ENCODE data around the gene TRIOBP. TPM values are rescaled to one million over a fixed set of nuclear protein-coding genes. Genes with fewer than 3 reads are reported as not detected.

Gene TRIOBP
- total RNA-seq, 2 experiments from 2014 or later, result 31.1 to 31.6 TPM

DNA sequence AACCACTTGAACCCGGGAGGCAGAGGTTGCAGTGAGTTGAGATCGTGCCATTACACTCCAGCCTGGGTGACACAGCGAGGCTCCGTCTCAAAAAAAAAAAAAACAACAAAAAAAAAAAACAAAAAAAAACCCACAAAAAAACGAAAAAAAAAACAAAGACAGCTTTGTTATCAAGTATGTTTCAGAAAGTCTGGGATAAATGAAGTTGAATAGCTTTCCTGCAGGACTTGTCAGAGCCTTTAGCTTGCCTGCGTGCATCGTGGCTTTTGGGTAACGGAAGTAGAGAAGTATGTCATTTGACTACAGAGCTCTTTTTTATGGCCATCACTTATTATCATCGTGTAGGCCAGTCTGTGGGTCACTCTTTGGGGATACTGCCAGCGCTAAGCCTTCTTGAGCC, 14.6 kb downstream of the TRIOBP start:
- Histone ChIP-seq H4K20me1 (ENCODE audit: insufficient read depth, low read length) (no peaks in the 10 kb centered on the region), H3K9me3 (ENCODE audit: low read length) (no peaks in the 10 kb centered on the region), H3K36me3 (ENCODE audit: insufficient read depth, low read length) (no peaks in the 10 kb centered on the region), H3K4me2 (ENCODE audit: low read length) (no peak overlapping the region), H2AFZ (ENCODE audit: low read length) (no peak overlapping the region), H3K27ac (ENCODE audit: low read depth, low read length, poor library complexity, severe bottlenecking) (no peak overlapping the region), H3K4me3 (ENCODE audit: low read depth, low read length, poor library complexity, severe bottlenecking) (no peak overlapping the region), H3K79me2 (ENCODE audit: insufficient read depth, low read depth, low read length) (no peaks in the 10 kb centered on the region), H3K9me2 (ENCODE audit: insufficient read depth, low read length) (no peaks in the 10 kb centered on the region), H3K4me1 (ENCODE audit: insufficient read depth, low read length, poor library complexity, severe bottlenecking) (peaks cover 5% of the 10 kb centered on the region)
- ChIA-PET CTCF (ENCODE audit: unreplicated experiment) (no interaction called here), POLR2A (no interaction called here)
- TF ChIP-seq, protein P1, sequence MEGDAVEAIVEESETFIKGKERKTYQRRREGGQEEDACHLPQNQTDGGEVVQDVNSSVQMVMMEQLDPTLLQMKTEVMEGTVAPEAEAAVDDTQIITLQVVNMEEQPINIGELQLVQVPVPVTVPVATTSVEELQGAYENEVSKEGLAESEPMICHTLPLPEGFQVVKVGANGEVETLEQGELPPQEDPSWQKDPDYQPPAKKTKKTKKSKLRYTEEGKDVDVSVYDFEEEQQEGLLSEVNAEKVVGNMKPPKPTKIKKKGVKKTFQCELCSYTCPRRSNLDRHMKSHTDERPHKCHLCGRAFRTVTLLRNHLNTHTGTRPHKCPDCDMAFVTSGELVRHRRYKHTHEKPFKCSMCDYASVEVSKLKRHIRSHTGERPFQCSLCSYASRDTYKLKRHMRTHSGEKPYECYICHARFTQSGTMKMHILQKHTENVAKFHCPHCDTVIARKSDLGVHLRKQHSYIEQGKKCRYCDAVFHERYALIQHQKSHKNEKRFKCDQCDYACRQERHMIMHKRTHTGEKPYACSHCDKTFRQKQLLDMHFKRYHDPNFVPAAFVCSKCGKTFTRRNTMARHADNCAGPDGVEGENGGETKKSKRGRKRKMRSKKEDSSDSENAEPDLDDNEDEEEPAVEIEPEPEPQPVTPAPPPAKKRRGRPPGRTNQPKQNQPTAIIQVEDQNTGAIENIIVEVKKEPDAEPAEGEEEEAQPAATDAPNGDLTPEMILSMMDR (conservative IDR thresholded peaks at IDR 0.05; ENCODE audit: low read length), result no peak
- TF ChIP-seq EZH2phosphoT487 (IDR thresholded peaks at IDR 0.05; ENCODE audit: borderline replicate concordance, low read depth, low read length), result no peak
- DNase-seq (ENCODE audit: low spot score), result no peak
- intact Hi-C loops (cut with micrococcal nuclease; ENCODE audit: unreplicated experiment), result no loop called here
- no TSS peak for BruUV-seq (replicated peaks)

DNA sequence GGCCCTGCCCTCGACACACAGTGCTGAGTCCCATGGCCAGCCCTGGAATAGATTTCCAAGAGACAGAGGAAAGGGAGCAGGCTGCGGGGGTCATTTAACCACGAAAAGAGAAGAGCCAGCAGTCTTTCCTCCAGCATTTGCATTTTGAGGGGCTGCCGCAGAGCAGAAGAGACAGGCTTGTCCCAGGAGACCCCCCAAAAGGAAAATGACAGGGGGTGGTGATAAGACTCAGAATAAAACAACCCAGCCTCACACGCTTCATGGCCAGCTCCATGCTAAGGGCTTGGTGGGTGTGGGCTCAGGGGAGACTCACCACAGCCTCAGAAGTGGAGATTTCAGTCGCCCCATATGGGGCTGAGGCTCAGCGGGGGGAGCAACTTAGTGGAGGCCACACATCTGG, 16.9 kb downstream of the TRIOBP start:
- Histone ChIP-seq H3K4me3 (ENCODE audit: low read depth, low read length, poor library complexity, severe bottlenecking) (no peak overlapping the region), H3K27ac (ENCODE audit: low read depth, low read length, poor library complexity, severe bottlenecking) (no peak overlapping the region), H3K9me3 (ENCODE audit: low read length) (no peaks in the 10 kb centered on the region), H3K4me1 (ENCODE audit: insufficient read depth, low read length, poor library complexity, severe bottlenecking) (peaks cover 5% of the 10 kb centered on the region), H3K4me2 (ENCODE audit: low read length) (no peak overlapping the region), H3K79me2 (ENCODE audit: insufficient read depth, low read depth, low read length) (no peaks in the 10 kb centered on the region), H3K36me3 (ENCODE audit: insufficient read depth, low read length) (no peaks in the 10 kb centered on the region), H4K20me1 (ENCODE audit: insufficient read depth, low read length) (no peaks in the 10 kb centered on the region), H3K9me2 (ENCODE audit: insufficient read depth, low read length) (no peaks in the 10 kb centered on the region), H2AFZ (ENCODE audit: low read length) (no peak overlapping the region)
- CTCF ChIA-PET (ENCODE audit: unreplicated experiment), result no interaction called here
- POLR2A ChIA-PET, result no interaction called here
- no peak for TF ChIP-seq EZH2phosphoT487 (IDR thresholded peaks at IDR 0.05; ENCODE audit: borderline replicate concordance, low read depth, low read length)
- TF ChIP-seq, protein P1 (conservative IDR thresholded peaks at IDR 0.05; ENCODE audit: low read length), result no peak
- DNase-seq (ENCODE audit: low spot score), result no peak
- BruUV-seq (replicated peaks), result no TSS peak
- intact Hi-C loops (cut with micrococcal nuclease; ENCODE audit: unreplicated experiment), result no loop called here

DNA sequence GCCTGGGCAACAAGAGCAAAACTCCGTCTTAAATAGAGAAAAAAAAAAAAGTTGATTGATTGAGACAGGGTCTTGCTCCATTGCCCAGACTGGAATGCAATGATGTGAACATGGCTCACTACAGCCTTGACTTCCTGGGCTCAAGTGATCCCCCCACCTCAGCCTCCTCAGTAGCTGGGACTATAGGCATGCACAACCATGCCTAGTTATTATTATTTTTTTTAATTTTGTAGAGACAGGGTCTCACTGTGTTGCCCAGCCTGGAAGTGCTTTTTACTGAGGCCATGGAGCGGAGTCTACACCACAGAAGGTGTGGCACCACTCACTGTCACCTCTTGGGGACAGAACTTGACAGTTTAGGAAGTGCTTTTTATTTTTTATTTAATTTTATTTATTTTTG, 17.8 kb downstream of the TRIOBP start:
- no peak overlapping the region for H3K4me3 ChIP-seq (ENCODE audit: low read depth, low read length, poor library complexity, severe bottlenecking)
- no peak overlapping the region for H3K27ac ChIP-seq (ENCODE audit: low read depth, low read length, poor library complexity, severe bottlenecking)
- H3K9me2 ChIP-seq (ENCODE audit: insufficient read depth, low read length), result no peaks in the 10 kb centered on the region
- no peak for DNase-seq (ENCODE audit: low spot score)
- H3K79me2 ChIP-seq (ENCODE audit: insufficient read depth, low read depth, low read length), result no peaks in the 10 kb centered on the region
- intact Hi-C loops (cut with micrococcal nuclease; ENCODE audit: unreplicated experiment), result no loop called here
- H3K4me1 ChIP-seq (ENCODE audit: insufficient read depth, low read length, poor library complexity, severe bottlenecking), result peaks cover 5% of the 10 kb centered on the region
- ChIA-PET POLR2A (no interaction called here), CTCF (ENCODE audit: unreplicated experiment) (no interaction called here)
- H3K9me3 ChIP-seq (ENCODE audit: low read length), result no peaks in the 10 kb centered on the region
- no peak overlapping the region for H3K4me2 ChIP-seq (ENCODE audit: low read length)
- no peak overlapping the region for H2AFZ ChIP-seq (ENCODE audit: low read length)
- BruUV-seq (replicated peaks), result no TSS peak
- H4K20me1 ChIP-seq (ENCODE audit: insufficient read depth, low read length), result no peaks in the 10 kb centered on the region
- TF ChIP-seq EZH2phosphoT487 (IDR thresholded peaks at IDR 0.05; ENCODE audit: borderline replicate concordance, low read depth, low read length), result no peak
- TF ChIP-seq, protein P1 (conservative IDR thresholded peaks at IDR 0.05; ENCODE audit: low read length), result no peak
- H3K36me3 ChIP-seq (ENCODE audit: insufficient read depth, low read length), result no peaks in the 10 kb centered on the region
